K562 (cell line): ENCODE measurements around the gene KDM2A. TPM values are rescaled to one million over a fixed set of nuclear protein-coding genes. Genes with fewer than 3 reads are reported as not detected.

Experiments
- ADNP ChIP-seq: fragments of 200-800 bp; sonication (Bioruptor generic); IDR thresholded peaks from 2 replicates; pipeline ENCODE4 v1.6.1; 2016; ENCODE audit warnings: missing genetic modification characterization, missing compliant biosample characterization
- CREM ChIP-seq: IDR thresholded peaks from 2 replicates; pipeline ENCODE4 v1.6.1; 2014; ENCODE audit warnings: antibody characterized with exemption, low read depth
- HDAC2 ChIP-seq: fragments of 450-650 bp; IDR thresholded peaks from 2 replicates; pipeline ENCODE4 v1.6.1; 2016; ENCODE audit warnings: mild to moderate bottlenecking
- KDM2B ChIP-seq: fragments of 250-450 bp; sonication (Bioruptor Pico); IDR thresholded peaks from 2 replicates; pipeline ENCODE4 v1.8.0; 2021; ENCODE audit warnings: mild to moderate bottlenecking, moderate library complexity
- MXI1 ChIP-seq: IDR thresholded peaks from 2 replicates; pipeline ENCODE4 v1.6.1; 2011; ENCODE audit warnings: low read depth, mild to moderate bottlenecking, improper control_type of control experiment, low read length
- NCOR1 ChIP-seq: fragments of 450-650 bp; IDR thresholded peaks from 2 replicates; pipeline ENCODE4 v1.6.1; 2016; ENCODE audit warnings: mild to moderate bottlenecking, moderate library complexity
- NR2F6 ChIP-seq: fragments of 450-650 bp; formaldehyde crosslinking; IDR thresholded peaks from 2 replicates; pipeline ENCODE4 v1.4.0; 2020; ENCODE audit warnings: mild to moderate bottlenecking
- POLR2B ChIP-seq: fragments of 450-650 bp; IDR thresholded peaks from 2 replicates; pipeline ENCODE4 v1.6.1; 2018; ENCODE audit warnings: low read depth; ENCODE audit not compliant: partially characterized antibody
- POLR2G ChIP-seq: fragments of 200-400 bp; formaldehyde crosslinking; IDR thresholded peaks from 2 replicates; pipeline ENCODE4 v1.6.1; 2017; ENCODE audit warnings: low read depth, mild to moderate bottlenecking, antibody characterized with exemption, low read length, moderate library complexity
- SETDB1 ChIP-seq: IDR thresholded peaks from one replicate; pipeline ENCODE4 v1.6.1; 2012; ENCODE audit warnings: low read length, control low read depth, inconsistent platforms
- SIX5 ChIP-seq, 2 experiments: IDR thresholded peaks; 2 replicates each; pipeline ENCODE4 v1.6.1; 2011; ENCODE audit warnings: low read length in 2 of 2, borderline replicate concordance in 1 of 2, low read depth in 1 of 2, mild to moderate bottlenecking in 1 of 2, moderate library complexity in 1 of 2; ENCODE audit not compliant: insufficient read depth in 1 of 2
- SMARCC2 ChIP-seq: fragments of 450-650 bp; IDR thresholded peaks from 2 replicates; pipeline ENCODE4 v1.6.1; 2017; ENCODE audit warnings: antibody characterized with exemption, moderate library complexity, mild to moderate bottlenecking, low read depth
- SNRNP70 ChIP-seq: fragments of 200-400 bp; formaldehyde crosslinking; optimal IDR thresholded peaks from 2 replicates; pipeline ENCODE3; 2017; ENCODE audit warnings: low read depth, low read length
- TCF3 ChIP-seq: sonication (generic); formaldehyde crosslinking; IDR thresholded peaks from 2 replicates; pipeline ENCODE4 v1.4.0; 2020; ENCODE audit warnings: mild to moderate bottlenecking, missing genetic modification reagents
- ZC3H11A ChIP-seq: IDR thresholded peaks from 2 replicates; pipeline ENCODE4 v1.6.1; 2012; ENCODE audit warnings: low read depth, low read length, improper control_type of control experiment
- ZNF584 ChIP-seq: fragments of 200-800 bp; sonication (Bioruptor generic); IDR thresholded peaks from 2 replicates; pipeline ENCODE4 v1.6.1; 2016; ENCODE audit warnings: low read depth, mild to moderate bottlenecking, missing genetic modification characterization, missing compliant biosample characterization
- polyA plus RNA-seq, 8 experiments: library from polyadenylated mRNA; depleted of rRNA in 4 of 8; stranded (reverse) in 5 of 8; unstranded in 3 of 8; fragments of >200 nt; fragmentation: Nextera tagmentation in 2 of 8; fragmentation: Illumina TruSeq in 1 of 8; extraction: Ambion mirVana in 2 of 8; extraction: Trizol in 1 of 8; gene quantifications; 2 replicates each; pipeline versions ENCODE4 v1.2.1 to v1.2.3, GENCODE V29; 2011 to 2014; ENCODE audit warnings: inconsistent platforms in 1 of 8, missing spikeins in 1 of 8
- total RNA-seq, 7 experiments: library from RNA; depleted of rRNA in 6 of 7; stranded (reverse); fragments of >200 nt in 6 of 7; fragmentation: Illumina TruSeq in 2 of 7; extraction: Trizol in 2 of 7; gene quantifications; 2 replicates each; pipeline versions ENCODE4 v1.2.1 to v1.2.3, GENCODE V29; 2011 to 2021; ENCODE audit warnings: low replicate concordance in 1 of 7
- TF ChIP-seq, protein P1 (sequence below): sonication (generic); formaldehyde crosslinking; IDR thresholded peaks from 2 replicates; pipeline ENCODE4 v1.8.0; 2022; ENCODE audit warnings: mild to moderate bottlenecking, missing genetic modification reagents
- TF ChIP-seq, protein P2 (sequence below): fragments of 250-450 bp; sonication (Bioruptor Pico); IDR thresholded peaks from 2 replicates; pipeline ENCODE4 v1.5.0; 2021; ENCODE audit warnings: mild to moderate bottlenecking, borderline replicate concordance
- TF ChIP-seq, protein P3 (sequence below), 3 experiments: fragments of 200-800 bp in 1 of 3; sonication (Bioruptor generic) in 1 of 3; sonication (generic) in 1 of 3; formaldehyde crosslinking in 1 of 3; IDR thresholded peaks; 2 replicates each; pipeline versions ENCODE4 v1.6.1 to v1.8.0; 2016 to 2022; ENCODE audit warnings: mild to moderate bottlenecking in 2 of 3, missing compliant biosample characterization in 2 of 3, missing genetic modification characterization in 2 of 3, missing genetic modification reagents in 1 of 3

The KDM2A gene
- total and polyA plus RNA-seq, 9 of the 15 experiments (the other 6 are each of a cell fraction or from before 2014, with no cell fraction given): 5.0 to 39.3 (median 21.3) TPM

- no peak for TF ChIP-seq POLR2G
- TF ChIP-seq SNRNP70: no peak
- TF ChIP-seq HDAC2: 0 out of 2 replicates have a peak, but pooled peaks have one; percentile 16
- TF ChIP-seq TCF3 (CRISPR knock-in tag): 0 out of 2 replicates have a peak, but pooled peaks have one; percentile 25
- TF ChIP-seq CREM: no peak
- no peak for TF ChIP-seq SMARCC2
- no peak for TF ChIP-seq POLR2B
- no peak for TF ChIP-seq NR2F6 (CRISPR knock-in tag)
- TF ChIP-seq MXI1: no peak
- no peak for TF ChIP-seq SIX5 (IDR thresholded peaks at IDR 0.05; ENCODE audit: borderline replicate concordance in 1 of 2, insufficient read depth in 1 of 2, low read depth in 1 of 2, low read length in 2 of 2)
- no peak for TF ChIP-seq ZC3H11A
- no peak for TF ChIP-seq SETDB1
- TF ChIP-seq ZNF584: 0 out of 2 replicates have a peak, but pooled peaks have one; percentile 63
- no peak for TF ChIP-seq KDM2B (CRISPR knock-in tag)
- no peak for TF ChIP-seq NCOR1
- TF ChIP-seq, protein P1, sequence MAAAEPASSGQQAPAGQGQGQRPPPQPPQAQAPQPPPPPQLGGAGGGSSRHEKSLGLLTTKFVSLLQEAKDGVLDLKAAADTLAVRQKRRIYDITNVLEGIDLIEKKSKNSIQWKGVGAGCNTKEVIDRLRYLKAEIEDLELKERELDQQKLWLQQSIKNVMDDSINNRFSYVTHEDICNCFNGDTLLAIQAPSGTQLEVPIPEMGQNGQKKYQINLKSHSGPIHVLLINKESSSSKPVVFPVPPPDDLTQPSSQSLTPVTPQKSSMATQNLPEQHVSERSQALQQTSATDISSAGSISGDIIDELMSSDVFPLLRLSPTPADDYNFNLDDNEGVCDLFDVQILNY (CRISPR knock-in tag): no peak
- TF ChIP-seq, protein P2, sequence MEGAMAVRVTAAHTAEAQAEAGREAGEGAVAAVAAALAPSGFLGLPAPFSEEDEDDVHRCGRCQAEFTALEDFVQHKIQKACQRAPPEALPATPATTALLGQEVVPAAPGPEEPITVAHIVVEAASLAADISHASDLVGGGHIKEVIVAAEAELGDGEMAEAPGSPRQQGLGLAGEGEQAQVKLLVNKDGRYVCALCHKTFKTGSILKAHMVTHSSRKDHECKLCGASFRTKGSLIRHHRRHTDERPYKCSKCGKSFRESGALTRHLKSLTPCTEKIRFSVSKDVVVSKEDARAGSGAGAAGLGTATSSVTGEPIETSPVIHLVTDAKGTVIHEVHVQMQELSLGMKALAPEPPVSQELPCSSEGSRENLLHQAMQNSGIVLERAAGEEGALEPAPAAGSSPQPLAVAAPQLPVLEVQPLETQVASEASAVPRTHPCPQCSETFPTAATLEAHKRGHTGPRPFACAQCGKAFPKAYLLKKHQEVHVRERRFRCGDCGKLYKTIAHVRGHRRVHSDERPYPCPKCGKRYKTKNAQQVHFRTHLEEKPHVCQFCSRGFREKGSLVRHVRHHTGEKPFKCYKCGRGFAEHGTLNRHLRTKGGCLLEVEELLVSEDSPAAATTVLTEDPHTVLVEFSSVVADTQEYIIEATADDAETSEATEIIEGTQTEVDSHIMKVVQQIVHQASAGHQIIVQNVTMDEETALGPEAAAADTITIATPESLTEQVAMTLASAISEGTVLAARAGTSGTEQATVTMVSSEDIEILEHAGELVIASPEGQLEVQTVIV (CRISPR knock-in tag): no peak
- TF ChIP-seq ADNP (tag): no peak
- TF ChIP-seq, protein P3, sequence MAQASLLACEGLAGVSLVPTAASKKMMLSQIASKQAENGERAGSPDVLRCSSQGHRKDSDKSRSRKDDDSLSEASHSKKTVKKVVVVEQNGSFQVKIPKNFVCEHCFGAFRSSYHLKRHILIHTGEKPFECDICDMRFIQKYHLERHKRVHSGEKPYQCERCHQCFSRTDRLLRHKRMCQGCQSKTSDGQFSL (CRISPR knock-in tag; IDR thresholded peaks at IDR 0.05): no peak
- TF ChIP-seq, protein P3 (tag; IDR thresholded peaks at IDR 0.05): no peak
These were observed 169.1 kb downstream of the KDM2A start (continued) for GRCh38 chr11:67288198-67288451.
